ENCODE data around the gene APOL1.
"Not testable (repeated sequence)": the region's sequence is repeated elsewhere in the genome, so short reads cannot be mapped to it uniquely, and the experiment has no call there.

The APOL1 gene

GRCh38 chr22:36225333-36225922, 27.5 kb upstream of the APOL1 start:
- in situ Hi-C loops (cut with MboI; ENCODE audit: low sequenced_read_pairs) = no loop called here

DNA sequence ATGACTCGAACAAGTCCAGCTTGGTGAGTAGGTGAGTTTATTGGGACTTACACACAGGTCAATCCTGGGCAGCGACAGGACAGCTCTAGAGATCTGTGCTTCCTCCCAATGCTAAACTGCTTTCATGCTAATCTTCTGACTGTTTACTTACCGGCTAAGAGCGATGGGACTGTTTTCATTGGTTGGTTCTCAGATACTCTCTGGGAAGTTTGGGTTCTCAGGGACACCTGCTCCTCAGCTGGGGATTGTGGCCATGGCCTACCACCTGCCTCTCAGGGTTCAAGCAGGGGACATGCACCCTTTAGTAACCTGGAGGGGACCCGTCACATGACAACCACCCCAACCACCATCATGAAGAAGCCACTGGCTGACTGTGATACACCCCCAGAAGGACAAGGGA, 26.7 kb upstream of the APOL1 start:
- in situ Hi-C loops (cut with MboI; ENCODE audit: low sequenced_read_pairs) = no loop called here

GRCh38 chr22:36227396-36227795, 25.5 kb upstream of the APOL1 start:
- in situ Hi-C loops (cut with MboI; ENCODE audit: low sequenced_read_pairs) = no loop called here

DNA sequence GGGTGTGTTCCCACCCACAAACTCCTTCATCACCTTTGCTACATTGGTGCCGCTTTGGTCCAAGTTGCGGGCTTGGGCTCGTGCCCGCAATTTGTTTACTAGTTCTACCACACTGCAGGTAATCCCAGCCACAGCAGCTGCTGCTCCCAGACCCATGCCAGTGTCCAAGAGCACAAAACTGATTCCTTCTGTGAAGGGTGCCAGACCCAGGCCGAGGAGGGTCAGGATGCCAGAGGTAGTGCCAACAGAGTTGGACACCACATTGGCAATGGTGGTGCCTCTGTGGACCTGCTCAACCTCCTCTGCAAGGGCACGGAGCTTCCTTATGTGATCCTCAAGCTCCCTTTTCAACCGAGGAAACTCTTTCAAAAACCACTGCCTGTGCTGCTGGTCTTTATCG, 25.1 kb upstream of the APOL1 start:
- in situ Hi-C loops (cut with MboI; ENCODE audit: low sequenced_read_pairs) = no loop called here

GRCh38 chr22:36228369-36228768, 24.6 kb upstream of the APOL1 start:
- in situ Hi-C loops (cut with MboI; ENCODE audit: low sequenced_read_pairs) = not testable (repeated sequence)

- in situ Hi-C loops (cut with MboI; ENCODE audit: low sequenced_read_pairs) = no loop called here
Measured at GRCh38 chr22:36228944-36229343, 24.0 kb upstream of the APOL1 start.

DNA sequence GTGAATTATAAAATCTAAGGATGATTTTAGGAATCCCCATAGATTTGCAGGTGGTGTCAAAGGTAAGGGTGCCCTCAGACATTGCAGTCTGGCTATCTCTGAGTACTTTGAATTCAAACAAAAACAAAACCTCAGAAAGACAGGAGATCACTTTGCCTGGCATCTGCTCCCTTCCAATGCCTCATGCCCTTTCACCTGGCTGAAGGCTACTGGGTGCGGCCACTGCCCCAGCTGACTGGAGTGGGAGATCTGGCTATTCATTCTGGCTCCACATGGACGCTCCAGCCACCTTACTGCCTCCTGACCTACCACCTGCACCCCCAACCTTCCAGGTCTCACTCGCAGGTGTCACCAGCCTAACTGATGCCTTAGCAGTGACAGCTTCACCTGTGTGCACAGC, 23.3 kb upstream of the APOL1 start:
- in situ Hi-C loops (cut with MboI; ENCODE audit: low sequenced_read_pairs) = not testable (repeated sequence)

GRCh38 chr22:36231051-36231450, 21.9 kb upstream of the APOL1 start:
- in situ Hi-C loops (cut with MboI; ENCODE audit: low sequenced_read_pairs) = not testable (repeated sequence)

- in situ Hi-C loops (cut with MboI; ENCODE audit: low sequenced_read_pairs) = no loop called here
Measured at GRCh38 chr22:36232715-36233401, 20.1 kb upstream of the APOL1 start.

DNA sequence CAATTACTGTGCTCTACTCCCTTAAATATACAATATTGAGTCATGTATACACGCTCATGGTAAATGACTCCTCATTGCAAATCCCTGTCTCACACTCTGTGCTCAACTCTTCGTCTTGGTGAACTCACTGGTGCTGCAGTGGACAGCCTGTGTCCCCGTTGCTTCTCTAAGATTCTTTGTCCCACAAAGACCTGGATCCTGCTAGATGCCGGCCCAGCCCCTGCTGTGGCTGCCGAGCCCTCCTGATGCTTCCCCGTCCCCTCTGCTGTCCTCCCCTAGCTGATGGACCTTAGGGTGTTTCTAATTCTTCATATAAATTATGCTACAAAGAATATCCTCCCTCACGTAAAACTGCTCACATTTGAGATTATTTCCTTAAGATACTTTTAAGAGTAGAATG, 19.1 kb upstream of the APOL1 start:
- in situ Hi-C loops (cut with MboI; ENCODE audit: low sequenced_read_pairs) = no loop called here

DNA sequence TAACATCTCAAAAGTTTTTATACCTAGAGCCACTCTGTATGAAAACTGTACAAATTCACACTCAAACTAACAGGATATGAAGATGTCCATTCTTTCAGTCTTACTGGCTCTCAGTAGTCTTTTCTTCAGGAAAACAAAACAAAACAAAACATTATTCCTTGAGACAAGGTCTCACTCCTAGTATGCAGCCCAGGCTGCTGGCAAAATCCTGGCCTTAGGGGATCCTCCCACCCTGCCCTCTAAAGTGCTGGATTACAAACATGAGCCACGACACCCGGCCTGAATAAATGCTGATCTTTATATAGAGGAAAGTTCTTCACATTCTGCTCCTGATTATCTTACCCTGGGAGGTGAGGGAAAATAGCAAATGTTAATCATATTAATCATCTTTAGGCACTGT, 18.7 kb upstream of the APOL1 start:
- in situ Hi-C loops (cut with MboI; ENCODE audit: low sequenced_read_pairs) = no loop called here

DNA sequence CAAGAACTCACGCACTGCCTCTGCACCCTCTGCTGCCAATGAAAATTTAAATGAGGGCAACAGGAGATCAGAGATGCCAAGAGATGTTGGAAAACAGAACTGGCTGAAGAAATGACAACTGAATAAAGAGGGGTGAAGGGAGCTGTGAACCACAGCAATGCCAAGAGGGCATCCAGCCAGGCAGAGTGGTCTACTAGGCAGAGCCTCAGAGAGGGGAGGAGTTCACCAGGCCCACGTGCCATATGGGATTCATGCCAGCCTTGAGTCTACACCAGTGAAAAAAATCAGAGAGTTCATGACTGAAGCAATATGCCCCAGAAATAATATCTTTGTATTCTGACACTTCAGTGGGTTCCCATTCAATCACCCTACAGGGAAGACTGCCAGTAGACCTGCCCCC, 18.0 kb upstream of the APOL1 start:
- in situ Hi-C loops (cut with MboI; ENCODE audit: low sequenced_read_pairs) = no loop called here

DNA sequence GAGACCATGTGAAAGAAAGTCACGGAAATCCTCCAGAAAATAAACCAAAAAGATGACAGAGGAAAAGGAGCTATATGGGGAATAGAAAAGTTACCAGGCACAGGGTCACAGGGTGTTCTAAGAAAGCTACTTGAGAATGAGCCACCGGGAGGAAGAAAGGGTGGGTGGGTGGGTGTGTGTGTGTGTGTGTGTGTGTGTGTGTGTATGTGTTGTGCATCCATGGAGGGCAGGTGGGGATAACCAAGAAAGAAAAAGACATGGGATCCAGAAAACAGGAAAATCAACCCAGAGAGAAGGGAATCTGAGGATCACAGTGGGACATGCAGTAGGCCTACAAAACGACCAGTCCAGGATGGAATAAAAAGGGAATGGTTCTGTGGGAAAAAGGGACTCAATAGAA, 17.3 kb upstream of the APOL1 start:
- in situ Hi-C loops (cut with MboI; ENCODE audit: low sequenced_read_pairs) = no loop called here

DNA sequence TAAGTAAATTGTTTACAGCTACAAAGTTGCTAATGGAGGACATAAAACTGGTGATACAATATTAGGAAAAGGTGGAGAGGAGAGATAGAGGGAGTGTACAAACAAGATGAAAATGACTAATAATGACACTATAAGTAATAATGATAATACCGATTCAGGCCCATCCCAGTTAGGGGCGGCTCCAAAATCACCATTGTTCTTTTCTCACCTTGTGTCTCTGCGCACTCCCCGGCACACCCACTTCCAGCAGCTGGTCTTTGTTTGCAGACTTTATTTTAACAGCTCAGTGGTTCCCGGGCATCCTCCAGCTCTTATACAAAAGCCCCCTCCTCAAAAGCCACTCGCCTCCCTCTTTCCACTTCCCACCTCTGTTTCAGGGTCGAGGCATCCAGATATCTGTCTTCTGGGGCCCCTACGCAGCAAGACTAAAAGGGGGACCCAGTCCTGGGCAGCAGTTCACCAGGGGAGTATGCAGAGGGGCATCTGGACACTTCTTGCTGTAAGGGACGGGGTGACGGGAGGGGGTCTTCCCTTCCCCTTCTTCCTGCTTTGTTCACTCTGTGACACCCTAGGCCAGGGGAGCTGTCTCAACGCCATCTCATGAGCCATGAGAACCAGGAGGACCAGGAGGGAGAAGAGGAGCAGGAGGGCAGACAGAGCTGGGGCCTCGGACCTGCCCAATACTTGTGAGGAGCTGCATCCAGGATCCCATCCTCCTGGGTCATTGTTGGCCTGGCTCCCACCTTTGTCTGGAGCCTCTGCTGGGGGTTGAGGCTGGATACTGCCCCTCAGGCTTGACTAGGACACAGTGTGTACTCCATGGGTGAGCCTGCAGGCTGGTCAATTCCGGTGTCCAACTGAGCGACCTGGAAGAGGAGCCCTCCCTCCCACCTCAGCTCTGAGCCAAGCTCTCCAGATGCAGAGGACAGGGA, 16.3 kb upstream of the APOL1 start:
- in situ Hi-C loops (cut with MboI; ENCODE audit: low sequenced_read_pairs) = no loop called here

GRCh38 chr22:36237462-36238372, 15.2 kb upstream of the APOL1 start:
- in situ Hi-C loops (cut with MboI; ENCODE audit: low sequenced_read_pairs) = no loop called here

GRCh38 chr22:36238373-36239149, 14.4 kb upstream of the APOL1 start:
- in situ Hi-C loops (cut with MboI; ENCODE audit: low sequenced_read_pairs) = no loop called here

- in situ Hi-C loops (cut with MboI; ENCODE audit: low sequenced_read_pairs) = no loop called here
Measured at GRCh38 chr22:36239150-36239400, 13.9 kb upstream of the APOL1 start.

DNA sequence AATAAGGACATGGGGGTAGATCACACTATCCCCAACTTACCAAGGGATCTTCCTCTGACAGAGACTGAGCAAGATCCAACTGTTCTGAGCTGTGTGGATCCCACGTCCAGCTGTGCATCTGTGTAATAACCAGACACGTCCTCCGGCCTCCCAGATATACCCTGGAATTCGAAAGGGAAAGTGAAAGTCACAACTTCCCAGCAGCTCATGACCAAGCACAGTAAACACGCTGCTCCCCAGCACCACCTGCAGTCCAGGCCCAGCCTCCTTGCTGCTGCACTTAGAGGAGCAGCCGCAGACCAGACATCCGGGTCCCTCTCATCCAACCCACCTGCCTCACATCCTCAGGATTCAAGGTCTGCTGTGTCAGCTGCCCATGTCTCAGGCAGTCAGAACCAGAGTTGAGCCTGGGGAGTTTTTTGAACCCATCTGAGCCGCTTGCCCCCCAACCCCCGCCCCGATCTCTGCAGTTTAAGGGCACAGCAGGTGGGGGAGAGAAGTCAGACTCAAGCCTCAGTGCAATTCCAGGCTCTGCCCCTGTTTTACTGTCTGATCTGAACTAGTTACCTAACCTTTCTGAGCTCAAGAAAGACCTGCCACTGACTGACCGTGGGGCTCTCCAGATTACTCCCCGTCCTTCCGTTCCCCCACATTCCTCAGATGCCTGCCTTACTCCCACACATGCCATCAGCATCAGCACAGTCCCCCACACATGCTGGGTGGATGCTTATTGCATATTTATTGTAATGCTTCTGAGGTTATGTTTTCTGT, 13.3 kb upstream of the APOL1 start, which contains the start of gene APOL2:
Gene APOL2 (minus strand): TSS at position 127 of the 771 bp plus-strand sequence. CDS start 6,365 bp downstream, outside the sequence.
- in situ Hi-C loops (cut with MboI; ENCODE audit: low sequenced_read_pairs) = no loop called here

DNA sequence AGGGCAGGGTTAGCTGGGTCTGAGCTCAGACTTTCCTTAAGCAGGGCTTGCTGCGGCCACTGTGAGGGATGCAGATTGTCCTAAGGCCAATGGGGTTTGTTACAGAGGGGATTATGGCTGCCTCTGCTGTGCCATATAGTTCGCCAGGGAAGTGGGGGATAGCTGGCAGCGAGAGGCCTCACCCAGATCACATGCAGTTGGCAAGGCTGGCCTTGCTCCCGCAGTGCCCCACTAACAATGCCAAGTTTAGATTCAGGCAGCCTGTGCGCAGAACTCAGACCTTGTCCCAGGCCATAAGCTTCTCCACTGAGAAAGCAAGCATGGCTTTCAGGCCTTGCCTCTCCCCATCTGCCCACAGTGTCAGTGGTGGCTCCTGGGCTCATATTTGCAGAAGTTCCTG, 8.9 kb upstream of the APOL1 start:
- in situ Hi-C loops (cut with MboI; ENCODE audit: low sequenced_read_pairs) = no loop called here

Data from HL-60/S4 treated with phorbol 12-myristate 13-acetate at 8.2 ng/mL for 4 days and 3 days (cell line).